Progenitor cell of endocrine pancreas (in vitro differentiated cells): ENCODE data around the gene ZNF32. TPM values are rescaled to one million over a fixed set of nuclear protein-coding genes. Genes with fewer than 3 reads are reported as not detected.

Source experiments
- DNase-seq: peaks from one replicate; pipeline ENCODE4 v3.0.0; 2021; ENCODE audit warnings: low spot score; ENCODE audit not compliant: unreplicated experiment
- H3K27ac Mint-ChIP-seq: 2 replicates; pipeline ENCODE4 v1.8.0; 2021; ENCODE audit warnings: mild to moderate bottlenecking, moderate library complexity, mixed read lengths
- H3K27me3 Mint-ChIP-seq: 2 replicates; pipeline ENCODE4 v1.8.0; 2021; ENCODE audit warnings: mixed read lengths
- H3K36me3 Mint-ChIP-seq: 2 replicates; pipeline ENCODE4 v1.8.0; 2022; ENCODE audit warnings: mixed read lengths; ENCODE audit not compliant: insufficient read depth
- H3K4me1 Mint-ChIP-seq: 2 replicates; pipeline ENCODE4 v1.8.0; 2021; ENCODE audit warnings: low read depth, mixed read lengths
- H3K4me3 Mint-ChIP-seq: 2 replicates; pipeline ENCODE4 v1.8.0; 2021; ENCODE audit warnings: low read depth, mild to moderate bottlenecking, moderate library complexity, mixed read lengths
- H3K9me3 Mint-ChIP-seq: 2 replicates; pipeline ENCODE4 v1.8.0; 2021; ENCODE audit warnings: low read depth, mixed read lengths
- CTCF ChIP-seq: fragments of 200-600 bp; sonication (generic); IDR thresholded peaks from one replicate; pipeline ENCODE4 v1.5.0; 2021; ENCODE audit warnings: antibody characterized with exemption, mild to moderate bottlenecking; ENCODE audit not compliant: unreplicated experiment
- total RNA-seq: library from RNA; stranded (reverse); gene quantifications from 2 replicates; pipeline ENCODE4 v1.2.1, GENCODE V29; 2021

ZNF32 gene
- total RNA-seq, 1 donor from 2014 or later: 52.0 TPM

GRCh38 chr10:43622038-43622437 is 26.6 kb downstream of the ZNF32 start:
- Mint-ChIP-seq H3K27ac (no peak overlapping the region), H3K4me1 (no peaks in the 10 kb centered on the region), H3K9me3 (peaks cover 15% of the 10 kb centered on the region), H3K27me3 (no peaks in the 10 kb centered on the region), H3K36me3 (peaks cover 12% of the 10 kb centered on the region), H3K4me3 (no peak overlapping the region)
- no peak for DNase-seq
- TF ChIP-seq CTCF: no peak

DNA sequence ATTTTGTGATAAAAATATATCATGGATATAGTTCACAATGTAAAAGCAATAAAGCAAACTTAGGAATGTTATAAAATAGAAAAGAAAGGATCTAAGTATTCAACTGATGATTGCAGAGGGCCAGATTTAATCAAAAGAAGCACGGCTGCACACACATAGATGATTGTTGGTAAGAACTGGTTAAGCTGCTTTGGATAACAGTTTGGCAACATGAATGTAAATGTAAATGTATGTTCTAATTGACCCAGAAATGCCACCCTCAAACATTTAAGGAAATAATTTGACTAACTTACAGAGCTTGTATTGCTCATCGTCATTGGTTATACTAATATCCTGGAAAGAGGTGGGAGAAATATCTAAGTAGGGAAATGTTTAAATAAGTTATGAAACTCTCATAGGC is 29.3 kb downstream of the ZNF32 start:
- no peak for TF ChIP-seq CTCF
- peaks cover 33% of the 10 kb centered on the region for H3K36me3 Mint-ChIP-seq
- H3K4me1 Mint-ChIP-seq: no peaks in the 10 kb centered on the region
- H3K27ac Mint-ChIP-seq: no peak overlapping the region
- no peak overlapping the region for H3K4me3 Mint-ChIP-seq
- H3K9me3 Mint-ChIP-seq: peaks cover 29% of the 10 kb centered on the region
- DNase-seq: no peak
- H3K27me3 Mint-ChIP-seq: no peaks in the 10 kb centered on the region

GRCh38 chr10:43616697-43617370 is 31.8 kb downstream of the ZNF32 start:
- Mint-ChIP-seq H3K27ac (no peak overlapping the region), H3K36me3 (peaks cover 48% of the 10 kb centered on the region), H3K4me1 (no peaks in the 10 kb centered on the region), H3K27me3 (no peaks in the 10 kb centered on the region), H3K4me3 (no peak overlapping the region), H3K9me3 (peaks cover 31% of the 10 kb centered on the region)
- DNase-seq: no peak
- TF ChIP-seq CTCF: no peak

DNA sequence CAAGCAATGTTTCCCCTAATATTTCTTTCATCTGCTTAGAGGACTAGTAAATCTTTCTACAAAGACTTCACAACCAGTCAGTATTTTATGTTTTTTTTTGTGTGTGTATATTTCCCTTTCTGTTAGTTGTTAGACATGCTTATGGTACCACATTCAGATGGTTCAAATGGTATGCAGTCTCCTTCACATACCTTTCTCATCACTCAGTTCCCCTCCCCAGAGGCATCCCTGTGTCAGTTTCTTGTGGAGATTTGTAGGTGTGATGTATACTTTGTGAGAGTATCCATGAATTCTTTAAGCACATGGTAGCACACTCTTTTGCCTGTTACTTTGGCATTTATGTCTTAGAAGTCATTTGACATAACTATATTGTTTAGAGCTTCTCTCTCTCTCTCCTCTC is 38.0 kb downstream of the ZNF32 start:
- no peak for DNase-seq
- H3K27me3 Mint-ChIP-seq: peaks cover 4% of the 10 kb centered on the region
- peaks cover 34% of the 10 kb centered on the region for H3K36me3 Mint-ChIP-seq
- no peak for TF ChIP-seq CTCF
- H3K4me1 Mint-ChIP-seq: peaks cover 5% of the 10 kb centered on the region
- peaks cover 11% of the 10 kb centered on the region for H3K9me3 Mint-ChIP-seq
- no peak overlapping the region for H3K4me3 Mint-ChIP-seq
- H3K27ac Mint-ChIP-seq: no peak overlapping the region

DNA sequence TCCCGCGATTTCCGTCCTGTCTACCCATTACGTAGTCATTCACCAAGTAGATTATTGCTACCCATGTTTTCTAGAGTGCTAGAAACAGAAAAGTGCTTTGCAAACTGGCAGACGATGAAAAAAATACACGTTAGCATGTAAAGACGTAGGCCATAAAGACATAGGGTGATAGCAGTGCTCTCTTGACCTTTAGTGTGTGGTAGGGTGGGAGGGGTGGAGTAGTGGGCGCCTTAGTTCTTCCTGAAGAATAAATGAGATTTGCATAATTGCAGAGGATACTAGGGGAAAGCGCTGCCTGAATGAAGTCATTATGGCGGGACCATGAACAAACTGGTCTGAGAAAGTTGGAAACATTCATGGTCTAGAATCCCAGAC is 41.5 kb downstream of the ZNF32 start:
- no peak for DNase-seq
- Mint-ChIP-seq H3K4me3 (peak overlapping the region; percentile 84), H3K27ac (peak overlapping the region; percentile 60), H3K36me3 (peaks cover 15% of the 10 kb centered on the region), H3K4me1 (peaks cover 5% of the 10 kb centered on the region), H3K9me3 (peaks cover 4% of the 10 kb centered on the region), H3K27me3 (peaks cover 20% of the 10 kb centered on the region)
- no peak for TF ChIP-seq CTCF
